Epithelial cell of esophagus (primary cell): ENCODE results near the gene SULT2B1.

Experiments
- DNase-seq: peaks from one replicate; pipeline ENCODE4 v3.0.0; 2010; ENCODE audit warnings: low read depth
- H3K4me3 ChIP-seq: 2 replicates; pipeline ENCODE4 v1.5.1; 2011; ENCODE audit warnings: mild to moderate bottlenecking, low read length, control low read depth
- TF ChIP-seq, protein P1 (sequence below): IDR thresholded peaks from 2 replicates; pipeline ENCODE4 v1.5.1; 2011; ENCODE audit warnings: low read depth, mild to moderate bottlenecking, low read length, control low read depth, inconsistent platforms; ENCODE audit not compliant: insufficient read depth; ENCODE audit errors: missing control alignments

Gene SULT2B1

DNA sequence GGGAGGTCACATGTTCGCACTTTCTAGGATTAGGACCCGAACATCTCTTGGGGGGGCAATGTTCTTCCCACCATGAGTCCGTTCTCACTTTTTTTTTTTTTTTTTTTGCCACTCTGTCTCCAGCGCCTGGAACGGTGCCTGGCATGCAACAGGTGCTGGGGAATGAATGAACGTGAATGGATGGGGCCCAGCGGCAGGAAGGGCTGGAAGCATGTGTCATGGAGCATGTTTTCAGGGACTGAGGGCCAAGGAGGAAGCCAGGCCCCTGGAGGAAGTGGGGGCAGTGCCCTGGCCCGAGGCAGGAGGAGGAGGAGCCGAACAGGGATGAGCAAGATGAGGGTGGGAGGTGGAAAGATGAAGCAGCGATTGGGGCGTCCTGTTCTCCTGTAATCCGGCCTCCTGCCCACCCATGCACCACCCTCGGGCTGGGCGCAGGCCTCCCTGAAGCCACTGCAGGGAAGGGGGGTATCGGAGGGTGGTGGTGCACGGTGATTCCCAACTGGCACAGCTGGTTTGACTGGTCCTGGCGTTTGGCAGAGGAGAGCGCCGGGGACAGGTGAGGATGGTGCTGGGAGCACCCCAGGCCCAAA, 8.8 kb upstream of the SULT2B1 start:
- peak; percentile 97 for DNase-seq
- H3K4me3 ChIP-seq, result no peak overlapping the region
- TF ChIP-seq, protein P1, sequence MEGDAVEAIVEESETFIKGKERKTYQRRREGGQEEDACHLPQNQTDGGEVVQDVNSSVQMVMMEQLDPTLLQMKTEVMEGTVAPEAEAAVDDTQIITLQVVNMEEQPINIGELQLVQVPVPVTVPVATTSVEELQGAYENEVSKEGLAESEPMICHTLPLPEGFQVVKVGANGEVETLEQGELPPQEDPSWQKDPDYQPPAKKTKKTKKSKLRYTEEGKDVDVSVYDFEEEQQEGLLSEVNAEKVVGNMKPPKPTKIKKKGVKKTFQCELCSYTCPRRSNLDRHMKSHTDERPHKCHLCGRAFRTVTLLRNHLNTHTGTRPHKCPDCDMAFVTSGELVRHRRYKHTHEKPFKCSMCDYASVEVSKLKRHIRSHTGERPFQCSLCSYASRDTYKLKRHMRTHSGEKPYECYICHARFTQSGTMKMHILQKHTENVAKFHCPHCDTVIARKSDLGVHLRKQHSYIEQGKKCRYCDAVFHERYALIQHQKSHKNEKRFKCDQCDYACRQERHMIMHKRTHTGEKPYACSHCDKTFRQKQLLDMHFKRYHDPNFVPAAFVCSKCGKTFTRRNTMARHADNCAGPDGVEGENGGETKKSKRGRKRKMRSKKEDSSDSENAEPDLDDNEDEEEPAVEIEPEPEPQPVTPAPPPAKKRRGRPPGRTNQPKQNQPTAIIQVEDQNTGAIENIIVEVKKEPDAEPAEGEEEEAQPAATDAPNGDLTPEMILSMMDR, result no peak

DNA sequence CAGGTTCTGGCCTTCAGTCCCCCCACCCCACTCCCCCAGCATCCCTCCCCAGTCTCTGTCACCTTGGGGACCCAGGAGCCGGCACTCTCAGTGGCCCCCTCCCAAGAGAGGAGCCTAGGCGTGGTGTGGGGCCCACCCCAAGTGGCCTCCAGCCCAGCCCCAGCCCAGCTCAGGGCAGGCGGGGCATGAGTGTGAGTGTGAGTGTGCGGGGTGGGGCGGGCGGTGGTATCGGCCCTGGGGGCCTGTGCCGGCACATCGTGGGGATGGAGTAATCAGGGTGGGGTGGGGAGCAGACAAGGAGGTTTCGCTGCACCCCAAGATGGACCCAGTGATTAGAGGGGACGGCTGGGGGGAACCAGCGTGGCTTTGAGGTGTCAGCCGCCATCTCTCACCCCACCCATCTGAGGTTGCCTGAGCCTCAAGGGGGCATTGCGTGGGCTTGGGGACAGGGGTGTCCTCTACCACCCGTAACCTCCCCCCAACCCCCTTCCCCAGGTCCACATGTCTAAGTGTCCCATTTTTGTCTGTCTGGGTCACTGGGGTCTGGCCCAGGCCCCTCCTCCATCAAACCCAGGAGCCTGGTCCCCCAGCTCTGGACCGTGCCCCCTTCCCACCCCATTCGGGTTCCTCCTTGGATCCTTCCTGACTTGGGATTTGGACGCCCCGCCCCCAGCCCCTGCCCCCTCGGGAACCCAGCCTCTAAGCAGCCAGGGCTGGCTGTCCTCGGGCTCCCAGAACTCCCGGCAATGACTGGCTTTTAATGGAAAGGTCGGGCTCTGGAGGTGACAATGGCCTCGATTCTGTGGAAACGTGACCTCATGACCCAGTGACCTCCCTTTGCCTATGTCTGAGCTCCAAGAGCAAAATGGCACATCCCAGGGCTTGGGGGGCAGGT, 6.9 kb upstream of the SULT2B1 start:
- TF ChIP-seq, protein P1, result no peak
- DNase-seq, result peak; percentile 66

GRCh38 chr19:48547722-48548121, 4.2 kb upstream of the SULT2B1 start:
- TF ChIP-seq, protein P1, result no peak
- H3K4me3 ChIP-seq, result no peak overlapping the region
- DNase-seq, result no peak

More for the DNA sequence above, 6.9 kb upstream of the SULT2B1 start:
- H3K4me3 ChIP-seq, result no peak overlapping the region

DNA sequence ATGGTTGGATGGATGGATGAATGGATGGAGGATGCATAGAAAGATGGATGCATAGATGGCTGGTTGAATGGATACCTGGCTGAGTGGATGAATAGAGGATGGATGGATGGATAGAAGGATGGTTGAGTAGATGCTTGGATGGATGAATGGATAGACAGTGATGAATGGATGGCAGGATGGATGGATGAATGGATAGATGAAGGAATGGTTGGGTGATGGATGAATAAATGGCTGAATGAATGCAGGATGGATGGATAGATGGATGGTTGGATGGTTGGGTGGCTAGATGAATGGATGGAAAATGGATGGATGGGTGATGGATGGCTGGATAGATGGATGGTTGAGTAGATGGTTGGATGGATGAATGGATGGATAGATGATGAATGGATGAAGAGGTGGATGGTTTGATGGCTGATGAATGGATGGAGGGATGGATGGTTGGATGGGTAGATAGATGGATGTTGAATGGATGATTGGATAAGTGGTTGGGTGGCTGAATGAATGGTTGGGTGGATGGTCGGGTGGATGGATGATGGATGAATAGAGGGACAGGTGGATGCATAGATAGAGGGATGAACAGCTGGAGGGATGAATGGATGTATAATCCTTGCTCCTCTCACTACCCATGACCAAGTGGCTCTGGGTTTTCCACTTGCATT, 3.6 kb upstream of the SULT2B1 start:
- no peak overlapping the region for H3K4me3 ChIP-seq
- TF ChIP-seq, protein P1, result no peak
- DNase-seq, result no peak

- TF ChIP-seq, protein P1, result no peak
- DNase-seq, result no peak
- H3K4me3 ChIP-seq, result no peak overlapping the region
Measured at GRCh38 chr19:48549380-48549779, 2.6 kb upstream of the SULT2B1 start.

DNA sequence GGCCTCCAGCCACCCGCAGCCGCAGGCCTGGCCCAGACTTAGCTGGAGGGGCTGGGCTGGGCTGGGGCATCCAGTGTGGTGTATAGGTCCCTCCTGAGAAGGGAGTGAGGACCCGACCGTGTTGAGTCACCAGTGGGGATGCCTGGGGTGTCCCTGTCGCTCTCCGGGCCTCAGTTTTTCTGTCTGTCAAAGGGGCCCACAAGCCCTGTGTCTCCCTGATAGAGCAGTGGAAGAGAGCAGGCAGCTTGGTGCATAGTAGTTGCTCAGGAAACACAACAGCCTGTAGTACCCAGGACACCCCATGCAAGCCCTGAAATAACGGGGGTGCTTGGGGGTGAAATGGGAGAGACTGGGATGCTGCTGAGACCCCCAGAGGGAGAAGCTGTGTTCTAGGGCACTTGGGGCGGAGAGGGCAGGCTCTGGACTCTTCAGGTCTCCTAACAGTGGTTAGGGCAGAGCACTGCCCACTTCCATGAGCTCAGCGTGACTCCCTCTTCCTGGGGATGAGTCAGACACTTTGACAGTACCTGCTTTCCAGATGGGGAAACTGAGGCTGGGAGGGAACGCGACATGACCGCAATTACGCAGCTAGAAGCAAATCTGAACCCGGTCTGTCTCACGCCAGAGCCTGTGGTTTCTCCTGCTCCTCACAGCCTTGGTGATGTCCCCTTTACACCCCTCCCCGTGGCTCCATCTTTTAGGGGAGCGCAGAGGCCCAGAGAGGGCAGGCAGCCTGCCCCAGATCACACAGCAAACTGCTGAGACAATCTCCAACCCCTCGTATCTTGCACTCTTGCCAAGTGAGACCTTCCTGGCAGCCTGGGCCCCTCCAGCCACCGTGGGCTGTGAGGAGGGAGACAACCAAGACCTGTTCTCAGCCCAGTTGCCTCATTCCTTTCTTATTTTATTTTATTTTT, 692 bp downstream of the SULT2B1 start:
- H3K4me3 ChIP-seq, result peak overlapping the region; percentile 62
- TF ChIP-seq, protein P1, result no peak
- DNase-seq, result no peak
